HG03342 (cell line): ENCODE results near the gene C6orf15.
A peak's percentile ranks its signal among the peaks of the same experiment; 100 is the strongest.

ENCODE experiments used
- ATAC-seq: cut with Tn5 transposase; IDR thresholded peaks from one replicate; pipeline ENCODE4 v1.9.1; 2021; ENCODE audit warnings: mild to moderate bottlenecking, moderate library complexity; ENCODE audit not compliant: unreplicated experiment

C6orf15 gene

GRCh38 chr6:31112478-31112877, at the start of gene C6orf15:
Gene C6orf15 (minus strand): TSS chr6:31112575. CDS start chr6:31112555, 20 bp downstream.
- no peak for ATAC-seq

- ATAC-seq: no peak
These were observed 49.1 kb upstream of the C6orf15 start for GRCh38 chr6:31161216-31162126.

GRCh38 chr6:31158863-31159855, 46.8 kb upstream of the C6orf15 start:
- peak; percentile 2 for ATAC-seq

- ATAC-seq: peak; percentile 80
These were observed 45.9 kb upstream of the C6orf15 start, which contains the start of gene TCF19 for GRCh38 chr6:31158140-31158862. Gene TCF19 (plus strand): TSS chr6:31158589. CDS start chr6:31159470, 881 bp downstream.

GRCh38 chr6:31157513-31158139, 45.3 kb upstream of the C6orf15 start, which contains the start of gene CCHCR1:
Gene CCHCR1 (minus strand): TSS chr6:31157802. CDS start chr6:31157600, 202 bp downstream.
- no peak for ATAC-seq

DNA sequence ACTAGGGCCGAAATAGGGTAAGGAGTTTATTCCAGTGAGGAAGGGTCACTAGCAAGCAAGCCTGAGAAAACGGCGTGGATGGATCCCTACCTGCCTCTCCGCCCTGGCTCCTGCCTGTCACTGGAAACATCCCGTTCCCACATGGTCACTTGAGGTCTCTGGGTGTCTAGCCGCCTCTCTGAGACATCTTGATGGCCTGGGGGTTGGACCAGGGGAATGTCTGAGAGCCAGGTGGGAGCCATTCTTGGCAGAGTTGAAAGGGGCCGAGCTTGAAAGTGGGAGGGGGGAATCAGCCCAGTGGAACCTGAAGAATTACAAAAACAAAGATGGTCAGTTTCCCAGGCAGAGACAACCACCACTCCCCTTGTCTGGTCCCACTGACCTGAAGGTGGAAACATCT, 44.3 kb upstream of the C6orf15 start:
- ATAC-seq: no peak

DNA sequence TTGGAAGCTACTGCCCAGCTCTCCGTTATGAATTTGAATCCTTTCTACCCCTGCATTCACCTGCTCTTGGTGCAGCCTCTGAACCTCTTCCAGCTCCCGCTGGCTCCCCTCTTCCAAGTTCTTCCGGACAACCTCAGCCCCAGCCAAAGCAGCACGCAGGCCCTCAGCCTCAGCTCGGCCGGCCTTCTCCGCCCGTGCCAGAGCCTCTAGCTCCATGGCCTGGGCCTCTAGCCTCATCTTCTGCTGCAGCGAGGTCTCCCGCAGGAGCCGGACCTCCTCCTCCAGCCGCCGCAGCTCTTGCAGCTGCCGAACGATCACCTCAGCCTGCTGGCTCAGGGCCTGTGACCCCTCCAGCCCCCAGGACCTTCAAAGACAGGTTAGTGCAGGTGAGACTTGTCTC, 42.1 kb upstream of the C6orf15 start:
- ATAC-seq: no peak

- ATAC-seq: no peak
These were observed 40.4 kb upstream of the C6orf15 start for GRCh38 chr6:31152781-31153180.

DNA sequence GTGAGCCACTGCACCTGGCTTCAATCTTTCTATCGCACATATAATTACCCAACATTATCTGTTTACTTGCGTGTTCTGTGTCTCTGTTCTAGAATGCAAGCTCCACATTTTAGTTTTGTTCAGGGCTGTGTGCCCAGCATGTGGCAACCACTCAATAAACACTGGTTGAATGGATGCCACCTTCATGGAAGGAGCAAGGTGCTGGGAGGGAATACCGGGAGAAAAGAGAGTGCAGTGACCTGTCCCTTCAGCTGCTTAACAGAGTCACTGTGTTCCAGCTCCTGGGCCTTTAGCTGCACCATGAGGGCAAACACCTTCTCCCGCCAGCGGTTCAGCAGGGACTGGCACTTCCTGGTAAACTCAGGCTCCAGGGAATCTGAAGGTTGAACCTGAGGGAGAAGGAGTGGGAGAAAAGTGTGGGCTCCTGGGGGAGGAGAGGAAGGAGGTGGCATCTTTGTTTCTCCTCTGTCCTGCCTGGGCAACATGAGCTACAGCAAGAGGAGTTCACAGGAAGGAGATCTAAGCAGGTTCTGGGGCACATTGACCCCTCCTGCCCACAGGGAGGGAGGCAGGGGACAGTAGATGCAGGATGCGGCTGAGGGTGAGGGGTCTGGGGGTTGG, 37.6 kb upstream of the C6orf15 start:
- no peak for ATAC-seq

GRCh38 chr6:31145386-31145785, 33.0 kb upstream of the C6orf15 start:
- ATAC-seq: no peak

DNA sequence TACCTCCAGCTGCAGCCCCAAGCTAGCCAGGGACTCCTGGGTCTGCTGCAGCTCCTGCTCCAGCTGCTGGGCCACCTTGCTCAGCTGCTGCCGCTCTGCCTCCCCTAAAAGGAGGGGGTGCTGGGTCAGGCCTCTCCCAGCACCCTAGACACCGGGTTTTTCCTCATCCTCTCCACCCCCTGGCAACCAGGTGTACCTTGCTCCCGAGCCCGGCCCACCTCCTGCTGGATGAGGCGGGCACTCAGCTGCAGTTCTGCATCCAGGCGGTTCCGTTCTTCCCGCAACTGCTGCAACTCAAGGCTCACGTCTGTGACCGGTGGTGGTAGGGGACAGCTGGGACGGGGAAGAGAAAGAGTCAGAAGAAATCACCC, 32.6 kb upstream of the C6orf15 start:
- ATAC-seq: no peak

DNA sequence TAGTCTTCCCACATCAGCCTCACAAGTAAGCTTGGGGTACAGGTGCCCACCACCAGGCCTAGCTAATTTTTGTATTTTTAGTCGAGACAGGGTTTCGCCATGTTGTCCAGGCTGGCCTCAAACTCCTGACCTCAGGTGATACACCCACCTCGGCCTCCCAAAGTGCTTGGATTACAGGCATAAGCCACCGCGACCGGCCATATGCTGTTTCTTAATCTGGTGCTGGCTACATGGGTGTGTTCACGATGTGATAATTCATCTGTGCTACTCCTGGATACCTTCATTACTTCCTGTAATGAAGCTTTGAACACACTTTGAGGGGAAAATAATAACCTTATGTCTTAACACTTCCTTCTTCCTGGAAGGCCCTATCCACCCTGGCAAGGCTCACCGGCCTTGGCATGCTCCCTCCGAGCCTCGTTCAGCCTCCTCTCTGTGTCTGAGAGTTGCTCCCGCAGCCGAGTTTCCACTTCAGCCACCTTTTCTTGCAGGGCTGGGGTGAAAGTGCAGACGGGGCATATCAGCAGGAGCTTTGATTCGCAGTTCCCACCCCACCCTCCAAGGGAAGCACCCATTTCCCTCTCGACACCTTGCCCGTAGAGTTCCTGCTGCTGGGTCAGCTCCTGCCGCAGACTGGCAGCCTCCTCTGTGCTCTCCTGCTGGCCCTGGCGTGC, 32.1 kb upstream of the C6orf15 start:
- no peak for ATAC-seq

DNA sequence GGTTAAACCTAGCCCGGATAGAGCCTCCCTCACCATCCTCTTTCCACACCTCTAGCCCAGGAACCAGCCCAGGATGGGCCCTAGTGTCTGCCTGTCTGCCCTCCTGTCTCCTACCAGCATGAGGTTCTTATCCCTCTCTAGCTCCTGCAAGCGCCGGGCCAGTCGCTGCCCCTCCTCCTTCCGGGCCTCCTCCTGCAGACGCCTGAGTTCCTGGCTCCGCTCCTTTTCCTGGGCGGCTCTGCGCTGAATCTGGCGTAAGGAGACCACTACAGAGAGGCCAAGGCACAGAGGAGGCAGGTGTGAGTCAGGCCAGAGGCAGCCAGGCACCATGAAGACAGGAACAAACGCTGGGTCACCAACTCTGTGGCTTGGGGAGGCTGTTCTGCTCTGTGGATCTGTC, 30.8 kb upstream of the C6orf15 start:
- ATAC-seq: no peak

DNA sequence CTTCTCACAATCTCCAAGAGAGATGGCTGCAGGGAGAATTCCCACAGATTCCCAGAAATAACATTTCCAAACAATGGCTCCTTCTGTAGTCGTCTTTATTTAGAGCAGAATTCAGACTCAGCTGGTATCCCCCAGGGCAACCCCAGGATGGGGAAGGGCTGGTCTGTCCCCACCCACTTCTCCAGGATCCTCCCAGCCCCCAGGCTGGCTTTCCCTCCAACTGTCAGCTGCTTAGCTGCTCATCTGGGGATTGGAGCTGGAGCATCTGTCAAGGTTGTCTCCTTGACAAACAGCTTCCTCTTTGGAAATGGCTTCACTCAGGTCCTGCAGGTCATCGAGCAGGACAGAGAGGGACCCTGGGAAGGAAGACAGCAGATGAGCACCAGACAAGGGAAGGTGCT, 30.0 kb upstream of the C6orf15 start:
- ATAC-seq: no peak

DNA sequence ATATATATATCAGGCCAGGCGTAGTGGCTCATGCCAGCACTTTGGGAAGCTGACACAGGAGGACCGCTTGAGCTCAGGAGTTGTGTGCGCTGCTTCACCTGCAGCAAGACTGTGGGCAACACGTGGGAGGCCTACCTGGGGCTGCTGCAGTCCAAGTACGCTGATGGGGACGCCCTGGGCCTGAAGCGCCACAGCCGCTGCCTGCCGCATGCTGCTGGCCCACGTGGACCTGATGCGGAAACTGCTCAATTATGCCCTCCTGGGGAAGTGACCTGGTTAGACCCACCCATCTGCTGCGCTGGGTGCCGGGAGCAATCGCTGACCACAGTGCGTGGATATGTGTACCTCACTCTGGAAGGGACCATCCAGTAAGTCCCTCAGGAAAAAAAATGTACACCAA, 28.3 kb upstream of the C6orf15 start:
- no peak for ATAC-seq

DNA sequence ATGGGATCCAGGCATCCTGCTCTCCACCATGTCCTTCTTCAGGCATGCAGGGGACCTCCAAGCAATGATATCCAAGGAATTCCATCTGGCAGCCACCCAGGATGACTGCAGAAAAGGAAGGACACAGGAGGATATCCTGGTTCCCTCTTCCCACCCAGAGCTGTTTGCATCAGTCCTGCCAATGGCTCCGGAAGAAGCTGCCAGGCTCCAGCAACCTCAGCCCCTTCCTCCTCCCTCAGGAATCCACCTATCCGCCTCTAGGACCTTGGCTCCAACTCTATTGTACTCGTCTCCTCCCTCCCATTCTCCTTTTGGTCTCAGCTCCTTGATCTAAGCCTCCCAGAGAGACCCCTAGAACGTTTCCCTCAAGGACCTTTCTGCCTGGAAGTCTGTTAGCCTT, 27.2 kb upstream of the C6orf15 start:
- ATAC-seq: no peak

DNA sequence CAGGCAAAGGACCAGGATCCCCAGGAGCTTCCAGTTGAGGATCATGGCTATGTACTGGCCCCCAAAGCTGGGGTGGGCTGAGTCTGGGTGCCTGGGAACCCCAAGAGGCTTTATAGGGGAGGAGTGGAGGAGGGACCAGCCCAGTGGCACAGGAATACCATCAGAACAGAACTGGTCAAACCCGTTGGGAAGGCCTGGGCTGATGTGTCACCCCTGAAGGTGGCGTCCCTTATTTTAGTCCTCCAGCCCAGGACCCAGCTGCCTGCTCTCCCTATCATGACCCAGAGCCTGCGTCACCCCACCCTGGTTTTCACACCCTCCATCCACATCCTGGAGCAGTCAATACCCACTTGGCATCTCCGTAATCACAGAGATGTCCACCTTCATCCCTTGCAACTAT, 26.6 kb upstream of the C6orf15 start, which contains the start of gene PSORS1C2:
Gene PSORS1C2 (minus strand): TSS at position 85 of the 400 bp plus-strand sequence. CDS start 40 bp downstream, at position 45.
- no peak for ATAC-seq

- no peak for ATAC-seq
These were observed 23.3 kb upstream of the C6orf15 start for GRCh38 chr6:31135710-31136109.

DNA sequence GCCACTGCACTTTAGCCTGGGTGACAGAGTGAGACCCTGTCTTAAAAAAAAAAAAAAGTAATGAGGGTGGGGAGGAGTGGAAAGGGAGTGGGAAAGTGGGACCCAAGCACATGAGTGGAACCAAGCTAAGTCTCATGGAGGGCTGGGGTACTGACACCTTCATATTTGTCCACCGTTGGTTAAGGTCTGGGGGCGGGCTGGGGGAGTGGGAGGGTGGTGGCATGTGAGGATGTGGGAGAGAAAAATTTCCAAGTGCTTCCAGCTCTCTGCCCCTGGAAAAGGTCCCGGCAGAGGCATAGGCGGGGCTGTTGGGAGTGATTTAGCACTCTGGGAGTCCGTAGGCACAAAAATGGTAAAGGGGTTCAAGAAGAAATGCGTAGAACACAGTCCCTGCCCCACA, 20.4 kb upstream of the C6orf15 start:
- ATAC-seq: no peak
